ENCODE data around the gene OPRD1.

Gene OPRD1

DNA sequence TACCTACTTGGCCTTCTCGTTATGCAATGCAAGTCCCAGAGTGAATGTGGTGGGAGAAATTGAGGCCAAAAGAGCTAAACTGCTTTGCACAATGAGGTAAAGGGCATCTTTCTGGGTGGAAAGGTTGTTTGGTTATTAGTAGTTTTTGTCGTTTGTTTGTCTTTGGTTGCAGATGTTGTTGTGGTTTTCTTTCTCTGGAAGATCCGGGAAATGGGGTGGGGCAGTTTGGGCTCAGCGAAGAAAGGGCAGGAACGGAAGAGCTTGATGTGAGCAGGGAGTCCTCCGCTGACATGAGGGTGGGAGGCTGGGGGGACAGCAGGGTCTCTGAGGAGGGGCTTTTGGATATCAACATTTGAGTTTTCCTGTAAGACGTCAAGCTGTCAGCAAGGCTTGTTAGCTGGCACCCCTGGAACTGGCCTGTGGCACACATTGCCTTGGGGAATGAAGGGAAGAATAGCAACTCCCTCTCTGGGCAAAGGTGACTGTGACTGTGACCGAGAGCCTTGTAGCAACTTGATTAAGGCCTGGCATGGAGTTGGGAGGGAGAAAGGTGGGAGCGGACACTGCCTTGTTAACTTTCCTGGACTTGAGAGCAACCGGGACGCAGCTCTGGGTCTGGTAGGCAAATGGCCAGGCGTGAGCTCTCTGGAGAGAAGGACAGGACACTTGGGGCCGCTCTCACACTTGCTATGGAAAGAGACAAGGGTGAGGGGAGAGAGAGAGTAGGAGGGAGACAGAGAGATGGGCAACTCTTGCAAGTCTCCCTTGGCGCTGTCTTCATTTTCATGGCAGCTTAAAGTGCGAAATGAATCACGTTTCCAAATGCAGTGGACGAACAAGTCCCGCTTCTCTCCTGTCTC lies 15.4 kb upstream of the OPRD1 start:
- ChIA-PET CTCF (interaction anchor here (0.7 to 1.9 kb wide), 3 partner anchors 19 to 427 kb away, joined by 3 to 8 read pairs (median 5); no protein-coding TSS in a partner anchor), POLR2A (ENCODE audit: low non-redundant PET) (no interaction called here)
- TF ChIP-seq, protein P1, sequence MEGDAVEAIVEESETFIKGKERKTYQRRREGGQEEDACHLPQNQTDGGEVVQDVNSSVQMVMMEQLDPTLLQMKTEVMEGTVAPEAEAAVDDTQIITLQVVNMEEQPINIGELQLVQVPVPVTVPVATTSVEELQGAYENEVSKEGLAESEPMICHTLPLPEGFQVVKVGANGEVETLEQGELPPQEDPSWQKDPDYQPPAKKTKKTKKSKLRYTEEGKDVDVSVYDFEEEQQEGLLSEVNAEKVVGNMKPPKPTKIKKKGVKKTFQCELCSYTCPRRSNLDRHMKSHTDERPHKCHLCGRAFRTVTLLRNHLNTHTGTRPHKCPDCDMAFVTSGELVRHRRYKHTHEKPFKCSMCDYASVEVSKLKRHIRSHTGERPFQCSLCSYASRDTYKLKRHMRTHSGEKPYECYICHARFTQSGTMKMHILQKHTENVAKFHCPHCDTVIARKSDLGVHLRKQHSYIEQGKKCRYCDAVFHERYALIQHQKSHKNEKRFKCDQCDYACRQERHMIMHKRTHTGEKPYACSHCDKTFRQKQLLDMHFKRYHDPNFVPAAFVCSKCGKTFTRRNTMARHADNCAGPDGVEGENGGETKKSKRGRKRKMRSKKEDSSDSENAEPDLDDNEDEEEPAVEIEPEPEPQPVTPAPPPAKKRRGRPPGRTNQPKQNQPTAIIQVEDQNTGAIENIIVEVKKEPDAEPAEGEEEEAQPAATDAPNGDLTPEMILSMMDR (conservative IDR thresholded peaks at IDR 0.05; ENCODE audit: low read depth) = no peak
- no peak for DNase-seq (ENCODE audit: low spot score)
- no peak overlapping the region for H3K27ac ChIP-seq

DNA sequence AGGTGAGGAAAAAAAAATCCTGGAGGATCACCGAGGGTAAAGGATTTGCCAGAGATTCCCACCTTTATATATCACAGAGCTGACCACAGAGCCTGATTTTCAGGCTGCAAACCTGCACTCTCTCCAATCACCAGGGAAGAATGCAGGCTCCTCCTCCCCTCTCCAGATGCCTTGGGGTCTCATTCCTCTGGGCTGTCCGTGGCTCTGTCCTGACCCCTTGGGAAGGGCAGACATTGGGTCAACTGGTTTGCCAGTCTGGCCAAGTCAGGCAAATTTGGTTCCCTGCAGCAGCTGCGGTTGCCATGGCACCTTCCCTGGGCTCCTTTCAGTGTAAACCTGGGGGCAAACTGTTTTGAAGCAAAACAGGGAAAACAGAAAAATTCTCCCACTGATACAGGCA lies 11.6 kb upstream of the OPRD1 start:
- POLR2A ChIA-PET (ENCODE audit: low non-redundant PET) = no interaction called here

DNA sequence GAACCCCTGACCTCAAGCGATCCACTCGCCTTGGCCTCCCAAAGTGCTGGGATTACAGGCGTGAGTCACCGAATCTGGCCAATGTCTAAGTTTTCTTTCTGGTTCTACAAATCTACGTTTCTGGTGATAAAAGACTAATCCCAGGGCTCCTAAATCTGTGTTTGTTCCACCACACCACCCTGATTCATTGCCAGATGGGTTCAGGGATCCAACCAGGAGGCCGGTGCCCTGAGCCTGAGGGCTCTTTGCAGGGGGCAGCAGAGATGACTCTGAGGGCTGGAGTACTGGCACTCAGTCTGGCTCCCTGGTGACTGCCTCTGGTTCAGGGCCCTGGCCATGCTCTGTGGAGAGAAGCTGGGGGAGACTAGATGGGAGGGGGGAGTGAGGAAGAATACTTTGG lies 10.5 kb upstream of the OPRD1 start:
- ChIA-PET POLR2A (ENCODE audit: low non-redundant PET) (no interaction called here), CTCF (interaction anchor here (0.7 kb wide), 1 partner anchor 76 kb away, joined by 3 read pairs; no protein-coding TSS in a partner anchor)
- DNase-seq (ENCODE audit: low spot score) = no peak

More for the DNA sequence above, 11.6 kb upstream of the OPRD1 start:
- no peak overlapping the region for H3K27ac ChIP-seq
- CTCF ChIA-PET = interaction anchor here (0.7 to 1.0 kb wide), 2 partner anchors 78 to 82 kb away, joined by 3 to 7 read pairs; no protein-coding TSS in a partner anchor
- TF ChIP-seq, protein P1 (conservative IDR thresholded peaks at IDR 0.05; ENCODE audit: low read depth) = no peak
- no peak for DNase-seq (ENCODE audit: low spot score)

DNA sequence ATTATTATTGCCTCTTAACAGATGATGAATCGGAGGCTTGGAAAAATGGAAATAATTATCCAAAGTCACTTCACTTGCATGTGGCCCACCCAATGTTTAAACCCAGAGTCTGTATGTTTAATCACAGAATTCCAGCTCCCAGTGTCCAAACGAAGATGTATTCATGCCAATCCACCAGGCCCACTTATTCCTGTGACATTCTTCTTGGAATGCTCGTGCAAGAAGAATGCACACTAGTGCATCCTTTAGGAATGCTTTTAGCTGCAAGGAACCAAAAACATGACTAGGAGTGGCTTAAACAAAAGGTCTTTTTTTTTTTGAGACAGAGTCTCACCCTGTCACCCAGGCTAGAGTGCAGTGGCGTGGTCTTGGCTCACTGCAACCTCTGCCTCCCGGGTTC lies 8.9 kb upstream of the OPRD1 start:
- POLR2A ChIA-PET (ENCODE audit: low non-redundant PET) = no interaction called here
- DNase-seq (ENCODE audit: low spot score) = no peak
- no peak overlapping the region for H3K27ac ChIP-seq
- CTCF ChIA-PET = interaction anchor here (0.6 to 0.7 kb wide), 2 partner anchors 33 to 236 kb away, joined by 3 read pairs; no protein-coding TSS in a partner anchor
- TF ChIP-seq, protein P1 (conservative IDR thresholded peaks at IDR 0.05; ENCODE audit: low read depth) = no peak

More for the DNA sequence above, 10.5 kb upstream of the OPRD1 start:
- TF ChIP-seq, protein P1 (conservative IDR thresholded peaks at IDR 0.05; ENCODE audit: low read depth) = no peak
- no peak overlapping the region for H3K27ac ChIP-seq

DNA sequence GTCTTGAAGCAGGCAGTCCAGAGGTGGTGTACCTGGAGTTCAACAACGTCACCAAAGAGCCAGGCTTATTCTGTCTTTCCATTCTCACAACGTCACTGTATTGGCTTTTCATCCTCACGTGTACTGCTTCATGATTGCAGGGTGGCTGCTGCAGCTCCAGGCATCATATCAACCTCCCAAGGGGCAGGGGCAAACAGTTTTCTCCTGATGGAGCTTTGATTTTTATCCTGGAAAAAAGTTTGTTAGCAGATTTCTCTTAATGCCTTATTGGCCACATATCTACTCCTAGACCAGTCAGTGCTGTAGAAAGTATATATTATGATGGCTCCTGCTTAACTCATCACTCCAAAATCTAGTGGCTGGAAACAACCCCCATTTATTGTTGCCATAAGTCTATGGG lies 8.3 kb upstream of the OPRD1 start:
- TF ChIP-seq, protein P1 (conservative IDR thresholded peaks at IDR 0.05; ENCODE audit: low read depth) = no peak
- POLR2A ChIA-PET (ENCODE audit: low non-redundant PET) = interaction anchor here (0.6 kb wide), 1 partner anchor 15 kb away, joined by 3 read pairs; no protein-coding TSS in a partner anchor
- no peak for DNase-seq (ENCODE audit: low spot score)
- CTCF ChIA-PET = interaction anchor here (0.6 to 0.7 kb wide), 2 partner anchors 32 to 235 kb away, joined by 3 read pairs; no protein-coding TSS in a partner anchor
- H3K27ac ChIP-seq = no peak overlapping the region

DNA sequence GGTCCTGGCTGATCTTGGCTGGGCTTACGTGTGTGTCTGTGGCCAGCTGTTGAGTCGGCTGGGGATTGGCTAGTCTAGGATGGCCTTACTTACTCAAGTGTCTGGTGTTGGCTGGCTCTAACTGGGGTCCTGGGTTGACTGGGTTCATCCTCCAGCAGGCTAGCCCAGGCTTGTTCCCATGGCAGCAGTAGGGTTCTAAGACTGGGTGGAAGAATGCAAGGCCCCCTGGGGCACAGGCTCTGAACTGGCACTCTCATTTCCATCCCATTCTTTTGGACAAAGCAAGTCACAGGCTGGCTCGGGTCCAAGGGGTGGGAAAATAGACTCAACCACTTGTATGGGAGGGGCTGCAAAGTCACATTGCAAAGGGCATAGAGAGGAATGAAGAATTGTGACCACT lies 7.9 kb upstream of the OPRD1 start:
- POLR2A ChIA-PET (ENCODE audit: low non-redundant PET) = interaction anchor here (0.6 kb wide), 1 partner anchor 15 kb away, joined by 3 read pairs; no protein-coding TSS in a partner anchor
- CTCF ChIA-PET = no interaction called here
- H3K27ac ChIP-seq = no peak overlapping the region
- TF ChIP-seq, protein P1 (conservative IDR thresholded peaks at IDR 0.05; ENCODE audit: low read depth) = no peak
- DNase-seq (ENCODE audit: low spot score) = no peak

All from RWPE1 (cell line).